Dendritic cell treated with granulocyte-macrophage colony-stimulating factor and Interleukin-4, amounts not matched to agents 40 ng/mL and 50 ng/mL, for 4 days (primary cell): Measurements from ENCODE around the gene SLC43A2.
"Not testable (repeated sequence)": the region's sequence is repeated elsewhere in the genome, so short reads cannot be mapped to it uniquely, and the experiment has no call there.

ENCODE experiments used
- H3K27ac Mint-ChIP-seq: one replicate; pipeline ENCODE4 v1.8.0; 2022; ENCODE audit warnings: mild to moderate bottlenecking, mixed read lengths
- H3K27me3 Mint-ChIP-seq: one replicate; pipeline ENCODE4 v1.8.0; 2022; ENCODE audit warnings: mild to moderate bottlenecking, mixed read lengths
- H3K36me3 Mint-ChIP-seq: one replicate; pipeline ENCODE4 v1.8.0; 2022; ENCODE audit warnings: low read depth, mixed read lengths
- H3K4me1 Mint-ChIP-seq: one replicate; pipeline ENCODE4 v1.8.0; 2022; ENCODE audit warnings: low read depth, mixed read lengths
- H3K4me3 Mint-ChIP-seq: one replicate; pipeline ENCODE4 v1.8.0; 2022; ENCODE audit warnings: mild to moderate bottlenecking, moderate library complexity, mixed read lengths
- H3K9me3 Mint-ChIP-seq: one replicate; pipeline ENCODE4 v1.8.0; 2022; ENCODE audit warnings: mixed read lengths
- intact Hi-C: fragments of 100-400 bp; cut with micrococcal nuclease; formaldehyde crosslinking; loops from one replicate; pipeline ENCODE4 v1.15.0; 2022

Gene SLC43A2

DNA sequence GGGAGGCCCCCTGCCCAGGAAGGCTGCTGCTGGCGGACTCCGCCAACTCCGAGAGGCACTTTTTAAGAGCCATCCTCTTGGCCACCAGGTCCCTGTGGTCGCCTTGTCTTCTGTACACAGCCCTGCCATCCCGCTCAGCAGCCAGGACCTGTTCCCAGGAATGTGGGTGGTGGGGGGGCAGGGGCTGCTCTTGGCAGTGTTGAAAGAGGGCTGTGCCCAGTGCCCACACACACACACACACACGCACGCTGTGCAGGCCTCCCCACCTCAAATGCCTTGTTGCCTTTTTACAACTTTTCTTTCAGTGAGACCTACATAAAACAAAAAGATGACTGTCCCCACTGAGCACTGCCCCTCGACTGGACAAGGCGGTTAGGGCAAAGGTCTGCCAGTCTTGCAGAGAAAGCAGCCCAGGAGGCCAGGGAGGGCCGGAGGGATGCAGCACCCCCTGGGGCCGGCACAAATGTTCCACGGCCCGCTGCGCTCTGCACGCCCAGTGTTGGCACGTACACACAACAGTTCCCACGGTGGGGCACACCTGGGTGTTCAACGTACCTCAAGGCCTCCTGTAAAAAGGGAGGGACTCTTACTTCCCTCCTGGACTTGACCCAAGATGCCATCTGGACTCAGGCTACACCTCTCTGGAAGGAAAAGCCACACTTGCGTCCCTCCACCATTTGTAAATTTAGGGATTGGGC is 47.5 kb downstream of the SLC43A2 start:
- H3K27me3 Mint-ChIP-seq: no peaks in the 10 kb centered on the region
- intact Hi-C loops: no loop called here
- no peak overlapping the region for H3K4me3 Mint-ChIP-seq
- H3K36me3 Mint-ChIP-seq: peaks cover 91% of the 10 kb centered on the region
- peak overlapping the region; percentile 75 for H3K27ac Mint-ChIP-seq
- no peaks in the 10 kb centered on the region for H3K9me3 Mint-ChIP-seq
- peaks cover 69% of the 10 kb centered on the region for H3K4me1 Mint-ChIP-seq

- H3K4me3 Mint-ChIP-seq: peak overlapping the region; percentile 70
- H3K4me1 Mint-ChIP-seq: peaks cover 80% of the 10 kb centered on the region
- peaks cover 91% of the 10 kb centered on the region for H3K36me3 Mint-ChIP-seq
- H3K9me3 Mint-ChIP-seq: no peaks in the 10 kb centered on the region
- H3K27ac Mint-ChIP-seq: peak overlapping the region; percentile 99
- intact Hi-C loops: loop anchor here (10.0 kb wide), 1 partner anchor 817 kb away; no protein-coding TSS in a partner anchor
- no peaks in the 10 kb centered on the region for H3K27me3 Mint-ChIP-seq
Observed at GRCh38 chr17:1578029-1578428, 50.6 kb downstream of the SLC43A2 start.

GRCh38 chr17:1577583-1578013 is 51.0 kb downstream of the SLC43A2 start:
- Mint-ChIP-seq H3K9me3 (no peaks in the 10 kb centered on the region), H3K27ac (peak overlapping the region; percentile 99), H3K4me3 (peak overlapping the region; percentile 70), H3K4me1 (peaks cover 82% of the 10 kb centered on the region), H3K27me3 (no peaks in the 10 kb centered on the region), H3K36me3 (peaks cover 91% of the 10 kb centered on the region)
- intact Hi-C loops: loop anchor here (1.0 to 10.0 kb wide), 5 partner anchors 10 to 817 kb away; partner anchors contain the start of gene RILP

- intact Hi-C loops: loop anchor here (1.0 to 10.0 kb wide), 5 partner anchors 10 to 818 kb away; partner anchors contain the start of gene RILP
- Mint-ChIP-seq H3K27ac (peak overlapping the region; percentile 99), H3K9me3 (no peaks in the 10 kb centered on the region), H3K4me3 (peak overlapping the region; percentile 70), H3K27me3 (no peaks in the 10 kb centered on the region), H3K36me3 (peaks cover 90% of the 10 kb centered on the region), H3K4me1 (peaks cover 83% of the 10 kb centered on the region)
Observed at GRCh38 chr17:1577182-1577581, 51.5 kb downstream of the SLC43A2 start.

DNA sequence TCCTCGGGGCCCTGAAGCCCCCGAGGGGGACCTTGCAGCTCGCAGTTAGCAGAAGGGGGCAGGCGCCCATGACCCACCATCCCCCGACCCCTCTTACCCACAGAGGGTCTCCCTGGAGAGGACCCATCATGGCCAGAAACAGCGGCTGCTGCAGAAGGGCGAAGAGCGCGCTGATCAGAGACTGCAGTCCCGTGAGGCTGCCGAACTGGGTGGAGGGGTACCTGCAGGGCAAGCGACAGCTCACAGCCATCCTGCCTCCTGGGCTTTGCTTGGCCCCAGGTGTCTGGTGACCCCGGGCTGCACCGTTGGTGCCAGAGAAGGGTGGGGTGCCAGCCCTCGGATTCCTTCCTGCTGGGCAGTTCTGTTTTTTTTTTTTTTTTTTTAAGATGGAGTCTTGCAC is 52.1 kb downstream of the SLC43A2 start:
- peaks cover 83% of the 10 kb centered on the region for H3K36me3 Mint-ChIP-seq
- H3K27me3 Mint-ChIP-seq: no peaks in the 10 kb centered on the region
- peaks cover 86% of the 10 kb centered on the region for H3K4me1 Mint-ChIP-seq
- H3K4me3 Mint-ChIP-seq: peak overlapping the region; percentile 20
- H3K27ac Mint-ChIP-seq: peak overlapping the region; percentile 99
- no peaks in the 10 kb centered on the region for H3K9me3 Mint-ChIP-seq
- intact Hi-C loops: loop anchor here (2.0 to 10.0 kb wide), 2 partner anchors 72 to 818 kb away; partner anchors contain the start of gene RILP

GRCh38 chr17:1574697-1575471 is 53.8 kb downstream of the SLC43A2 start:
- Mint-ChIP-seq H3K27me3 (no peaks in the 10 kb centered on the region), H3K27ac (peak overlapping the region; percentile 99), H3K36me3 (peaks cover 67% of the 10 kb centered on the region), H3K4me1 (peaks cover 83% of the 10 kb centered on the region), H3K4me3 (peak overlapping the region; percentile 44), H3K9me3 (no peaks in the 10 kb centered on the region)
- intact Hi-C loops: loop anchor here (10.0 kb wide), 1 partner anchor 820 kb away; no protein-coding TSS in a partner anchor

GRCh38 chr17:1573932-1574696 is 54.5 kb downstream of the SLC43A2 start:
- peak overlapping the region; percentile 14 for H3K4me3 Mint-ChIP-seq
- intact Hi-C loops: loop anchor here (10.0 kb wide), 1 partner anchor 821 kb away; no protein-coding TSS in a partner anchor
- peak overlapping the region; percentile 99 for H3K27ac Mint-ChIP-seq
- peaks cover 62% of the 10 kb centered on the region for H3K36me3 Mint-ChIP-seq
- no peaks in the 10 kb centered on the region for H3K27me3 Mint-ChIP-seq
- no peaks in the 10 kb centered on the region for H3K9me3 Mint-ChIP-seq
- peaks cover 83% of the 10 kb centered on the region for H3K4me1 Mint-ChIP-seq

GRCh38 chr17:1572646-1573045 is 56.0 kb downstream of the SLC43A2 start:
- H3K9me3 Mint-ChIP-seq, H3K27me3 Mint-ChIP-seq: not testable (repeated sequence)
- intact Hi-C loops: loop anchor here (10.0 kb wide), 1 partner anchor 822 kb away; no protein-coding TSS in a partner anchor
- peaks cover 89% of the 10 kb centered on the region for H3K4me1 Mint-ChIP-seq
- peak overlapping the region; percentile 59 for H3K4me3 Mint-ChIP-seq
- H3K36me3 Mint-ChIP-seq: peaks cover 52% of the 10 kb centered on the region
- peak overlapping the region; percentile 99 for H3K27ac Mint-ChIP-seq

GRCh38 chr17:1571341-1571704 is 57.3 kb downstream of the SLC43A2 start:
- Mint-ChIP-seq H3K27me3 (no peaks in the 10 kb centered on the region), H3K4me3 (no peak overlapping the region), H3K27ac (peak overlapping the region; percentile 99), H3K9me3 (no peaks in the 10 kb centered on the region), H3K4me1 (peaks cover 89% of the 10 kb centered on the region), H3K36me3 (peaks cover 40% of the 10 kb centered on the region)
- intact Hi-C loops: loop anchor here (10.0 kb wide), 1 partner anchor 823 kb away; no protein-coding TSS in a partner anchor

- intact Hi-C loops: no loop called here
Observed at GRCh38 chr17:1568950-1569810, 59.5 kb downstream of the SLC43A2 start.

GRCh38 chr17:1566505-1567199 is 62.0 kb downstream of the SLC43A2 start:
- peaks cover 64% of the 10 kb centered on the region for H3K4me1 Mint-ChIP-seq

More at GRCh38 chr17:1568950-1569810, 59.5 kb downstream of the SLC43A2 start:
- peaks cover 79% of the 10 kb centered on the region for H3K4me1 Mint-ChIP-seq
- no peak overlapping the region for H3K4me3 Mint-ChIP-seq
- H3K27me3 Mint-ChIP-seq: peaks cover under 1% of the 10 kb centered on the region
- peaks cover 19% of the 10 kb centered on the region for H3K36me3 Mint-ChIP-seq
- H3K9me3 Mint-ChIP-seq: no peaks in the 10 kb centered on the region
- no peak overlapping the region for H3K27ac Mint-ChIP-seq

GRCh38 chr17:1565877-1566276 is 62.8 kb downstream of the SLC43A2 start:
- no peaks in the 10 kb centered on the region for H3K9me3 Mint-ChIP-seq
- peaks cover 6% of the 10 kb centered on the region for H3K27me3 Mint-ChIP-seq
- peak overlapping the region; percentile 88 for H3K27ac Mint-ChIP-seq
- H3K4me3 Mint-ChIP-seq: no peak overlapping the region
- intact Hi-C loops: no loop called here
- H3K4me1 Mint-ChIP-seq: peaks cover 64% of the 10 kb centered on the region
- H3K36me3 Mint-ChIP-seq: peaks cover 10% of the 10 kb centered on the region

More at GRCh38 chr17:1566505-1567199, 62.0 kb downstream of the SLC43A2 start:
- Mint-ChIP-seq H3K9me3 (no peaks in the 10 kb centered on the region), H3K27ac (peak overlapping the region; percentile 88), H3K36me3 (peaks cover 3% of the 10 kb centered on the region), H3K4me3 (peak overlapping the region; percentile 67), H3K27me3 (peaks cover 6% of the 10 kb centered on the region)
- intact Hi-C loops: no loop called here
